ENCODE measurements around the gene TLE2.
A peak's percentile ranks its signal among the peaks of the same experiment; 100 is the strongest.

The TLE2 gene

GRCh38 chr19:2989236-2989946, 39.7 kb downstream of the TLE2 start:
- intact Hi-C loops (cut with DNase I), result no loop called here
- no peak for DNase-seq

- no peak for DNase-seq
- intact Hi-C loops (cut with DNase I), result no loop called here
Observed at GRCh38 chr19:2988568-2988967, 40.5 kb downstream of the TLE2 start.

DNA sequence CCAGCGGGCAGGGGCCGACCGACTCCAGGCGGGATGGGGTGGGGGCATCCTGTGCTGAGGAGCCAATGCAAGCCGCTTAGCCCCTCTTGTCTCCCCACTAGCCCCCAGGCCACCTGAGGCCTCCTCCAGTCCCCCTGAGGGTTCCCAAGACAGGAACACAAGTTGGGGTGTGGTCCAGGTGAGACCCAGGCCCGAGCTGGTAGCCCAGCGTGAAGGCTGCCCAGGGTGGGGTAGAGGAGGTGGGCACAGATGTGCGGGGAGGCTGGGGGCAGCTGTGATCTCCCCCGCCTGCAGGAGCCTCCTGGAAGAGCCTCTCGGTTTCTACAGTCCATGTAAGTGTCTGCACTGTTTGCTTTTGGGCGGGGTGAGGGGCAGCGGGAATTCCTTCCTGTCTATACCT, 41.3 kb downstream of the TLE2 start:
- intact Hi-C loops (cut with DNase I), result no loop called here
- no peak for DNase-seq

DNA sequence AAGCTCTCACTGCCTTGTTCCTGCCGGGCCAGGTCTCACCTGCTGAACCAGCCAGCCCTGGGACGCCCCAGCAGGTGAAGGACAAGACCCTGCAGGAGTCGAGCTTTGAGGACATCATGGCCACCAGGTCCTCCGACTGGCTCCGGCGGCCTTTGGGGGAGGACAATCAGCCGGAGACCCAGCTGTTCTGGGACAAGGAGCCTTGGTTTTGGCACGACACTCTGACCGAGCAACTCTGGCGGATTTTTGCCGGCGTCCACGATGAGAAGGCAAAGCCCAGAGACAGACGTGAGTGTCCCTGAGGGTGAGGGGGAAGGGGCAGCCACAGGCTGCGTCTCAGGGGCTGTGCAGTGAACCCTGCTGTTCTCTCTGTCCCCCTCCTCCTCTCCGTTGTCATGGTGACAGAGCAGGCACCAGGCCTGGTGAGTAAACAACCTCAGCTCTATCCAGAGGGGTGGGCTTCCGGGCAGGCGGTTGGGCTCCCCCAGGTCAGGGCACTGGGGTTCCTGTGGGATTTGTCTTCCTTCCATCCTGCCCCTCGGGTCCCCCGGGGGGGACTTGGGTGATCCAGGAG, 42.0 kb downstream of the TLE2 start:
- intact Hi-C loops (cut with DNase I), result no loop called here
- no peak for DNase-seq

DNA sequence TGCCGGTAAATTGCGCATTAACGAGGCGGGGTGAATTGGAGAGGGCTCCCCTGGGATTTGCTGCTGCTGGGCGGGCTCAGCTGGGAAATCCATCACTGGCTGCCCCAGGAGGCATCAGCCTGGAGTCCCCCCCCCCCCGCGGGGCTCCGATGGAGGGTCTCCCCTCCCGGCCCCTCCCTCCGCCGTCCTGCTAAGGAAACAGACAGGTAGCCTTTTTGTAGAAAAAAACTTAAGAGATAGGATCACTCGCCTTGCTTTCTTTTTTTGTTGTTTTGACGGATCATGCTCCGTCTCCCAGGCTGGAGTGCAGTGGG, 44.9 kb downstream of the TLE2 start:
- no peak for DNase-seq
- intact Hi-C loops (cut with DNase I), result no loop called here

DNA sequence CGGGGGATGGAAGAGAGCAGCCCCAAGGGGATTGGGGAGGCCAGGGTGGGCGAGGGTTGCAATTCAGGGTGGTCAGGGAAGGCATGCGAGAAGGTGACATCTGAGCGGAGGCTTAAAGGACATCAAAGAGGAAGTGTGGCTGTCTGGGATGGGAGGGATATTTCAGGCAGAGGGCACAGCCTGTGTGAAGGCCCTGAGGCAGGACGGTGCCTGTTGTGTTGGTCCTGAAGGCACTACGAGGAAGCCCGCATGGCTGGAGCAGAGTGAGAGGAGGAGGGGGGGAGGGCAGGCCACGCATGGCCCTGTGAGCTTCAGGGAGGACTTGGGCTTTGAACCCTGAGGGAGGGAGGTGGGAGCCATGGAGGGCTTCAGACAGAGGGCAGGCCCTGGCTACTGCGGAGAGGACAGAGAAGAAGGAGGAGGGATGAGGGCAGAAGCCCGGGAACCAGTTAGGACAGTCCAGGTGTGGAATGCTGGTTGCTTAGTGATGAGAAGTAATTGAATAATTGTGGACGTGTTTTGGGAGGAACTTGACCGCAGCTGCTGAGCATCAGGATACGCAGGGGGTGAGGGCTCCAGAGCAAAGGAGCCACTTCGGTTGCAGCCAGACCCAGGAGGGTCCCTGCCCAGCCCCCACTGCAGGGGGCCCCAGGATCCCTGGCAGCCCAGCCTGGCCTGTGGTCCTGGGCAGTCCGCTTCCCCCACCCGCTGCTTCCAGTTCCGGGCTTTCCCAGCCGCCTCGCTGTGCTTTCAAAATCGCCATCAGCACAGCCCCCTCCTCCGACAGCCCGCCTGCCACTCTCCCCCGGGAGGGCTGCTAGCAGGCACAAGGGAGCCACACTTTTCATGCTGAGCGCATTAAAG, 45.5 kb downstream of the TLE2 start:
- intact Hi-C loops (cut with DNase I), result no loop called here
- DNase-seq, result peak; percentile 35 to 95 (median 58)

GRCh38 chr19:2982983-2983350, 46.1 kb downstream of the TLE2 start:
- peak; percentile 42 to 95 (median 69) for DNase-seq
- intact Hi-C loops (cut with DNase I), result no loop called here

- DNase-seq, result no peak
- intact Hi-C loops (cut with DNase I), result no loop called here
Observed at GRCh38 chr19:2982561-2982960, 46.5 kb downstream of the TLE2 start.

GRCh38 chr19:2981898-2982297, 47.2 kb downstream of the TLE2 start:
- intact Hi-C loops (cut with DNase I), result no loop called here
- no peak for DNase-seq

- no peak for DNase-seq
- intact Hi-C loops (cut with DNase I), result no loop called here
Observed at GRCh38 chr19:2978772-2979171, 50.3 kb downstream of the TLE2 start.

GRCh38 chr19:2978166-2978767, 50.8 kb downstream of the TLE2 start:
- intact Hi-C loops (cut with DNase I), result no loop called here
- no peak for DNase-seq

DNA sequence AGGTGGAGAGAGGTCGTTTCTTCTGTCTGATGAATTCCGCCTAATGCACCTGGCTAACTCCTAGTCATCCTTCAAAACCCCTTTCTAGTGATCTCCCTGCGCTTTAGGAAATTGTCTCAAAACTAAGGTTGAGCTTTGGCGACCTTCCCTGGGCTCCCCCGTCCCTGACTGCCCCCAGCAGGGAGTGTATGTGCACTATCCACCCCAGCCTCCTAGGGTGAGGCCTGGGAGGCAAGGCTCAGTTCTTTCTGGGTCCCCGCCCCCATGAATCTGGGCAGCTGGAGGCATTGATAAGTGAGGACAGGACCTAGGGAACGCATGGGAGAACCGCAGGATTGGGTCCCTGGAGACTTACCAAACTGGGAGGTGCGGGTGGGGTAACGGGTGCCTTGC, 51.3 kb downstream of the TLE2 start:
- intact Hi-C loops (cut with DNase I), result loop anchor here (1.0 kb wide), 1 partner anchor 59 kb away; no protein-coding TSS in a partner anchor
- DNase-seq, result no peak

GRCh38 chr19:2977001-2977745, 51.9 kb downstream of the TLE2 start, which contains the start of gene TLE6:
TLE6 (plus strand) TSS chr19:2977564; CDS start chr19:2978234, 670 bp downstream.
- DNase-seq, result peak; percentile 87 to 100 (median 93)
- intact Hi-C loops (cut with DNase I), result loop anchor here (1.0 kb wide), 1 partner anchor 59 kb away; no protein-coding TSS in a partner anchor

- DNase-seq, result no peak
- intact Hi-C loops (cut with DNase I), result no loop called here
Observed at GRCh38 chr19:2976609-2977000, 52.5 kb downstream of the TLE2 start.

GRCh38 chr19:2974342-2975041, 54.6 kb downstream of the TLE2 start:
- DNase-seq, result no peak
- intact Hi-C loops (cut with DNase I), result no loop called here

- intact Hi-C loops (cut with DNase I), result no loop called here
- DNase-seq, result no peak
Observed at GRCh38 chr19:2973229-2973628, 55.9 kb downstream of the TLE2 start.

- intact Hi-C loops (cut with DNase I), result no loop called here
- no peak for DNase-seq
Observed at GRCh38 chr19:2970201-2970835, 58.8 kb downstream of the TLE2 start.

DNA sequence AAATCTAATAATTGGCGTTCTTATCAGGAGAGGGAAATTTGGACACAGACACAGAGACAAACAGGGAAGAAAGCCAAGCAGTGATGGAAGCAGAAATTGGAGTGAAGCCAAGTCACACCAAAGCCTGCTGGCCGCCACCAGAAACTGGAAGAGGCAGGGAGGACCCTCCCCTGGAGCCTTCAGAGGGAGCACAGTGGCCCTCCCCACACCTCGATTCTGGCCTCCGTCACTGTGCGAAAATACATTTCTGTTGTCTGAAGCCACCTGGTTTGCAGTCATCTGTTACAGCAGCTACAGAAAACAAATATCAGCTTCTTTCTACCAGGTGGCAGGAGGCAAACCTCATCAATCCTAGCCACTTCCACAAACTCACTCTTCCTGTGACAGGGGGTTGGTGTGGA, 60.0 kb downstream of the TLE2 start:
- no peak for DNase-seq

GRCh38 chr19:2967972-2968371, 61.1 kb downstream of the TLE2 start:
- intact Hi-C loops (cut with DNase I), result no loop called here
- DNase-seq, result no peak

More for the DNA sequence above, 60.0 kb downstream of the TLE2 start:
- intact Hi-C loops (cut with DNase I), result no loop called here
